Measurements from ENCODE around the gene B4GALT5.

The B4GALT5 gene

GRCh38 chr20:49599746-49600113 lies 113.9 kb downstream of the B4GALT5 start:
- Histone ChIP-seq H2BK15ac (ENCODE audit: low read depth, poor library complexity, severe bottlenecking) (no peak overlapping the region), H2AK5ac (ENCODE audit: low read length, severe bottlenecking) (no peak overlapping the region), H3K36me3 (ENCODE audit: control insufficient read depth in 1 of 2, insufficient read depth in 2 of 2, low read depth in 1 of 2, low read length in 2 of 2) (no peaks in the 10 kb centered on the region), H4K8ac (ENCODE audit: low read length) (no peak overlapping the region), H3K9ac (ENCODE audit: low read length) (no peak overlapping the region), H3K18ac (ENCODE audit: low read depth in 1 of 2, low read length in 2 of 2) (no peak overlapping the region), H3K4me3 (ENCODE audit: insufficient read depth in 1 of 2, low read depth in 1 of 2, low read length in 2 of 2) (no peak overlapping the region), H3K27ac (ENCODE audit: low read length, poor library complexity, severe bottlenecking) (no peak overlapping the region), H3K27me3 (ENCODE audit: control insufficient read depth in 1 of 2, insufficient read depth in 1 of 2, low read length in 2 of 2) (no peaks in the 10 kb centered on the region), H2BK5ac (ENCODE audit: low read depth, low read length, poor library complexity, severe bottlenecking) (no peak overlapping the region), H3K9me3 (ENCODE audit: control insufficient read depth, low read length) (no peaks in the 10 kb centered on the region), H2AFZ (ENCODE audit: low read depth, low read length) (no peak overlapping the region), H2BK12ac (ENCODE audit: low read length in 2 of 2) (no peak overlapping the region), H3K4me1 (ENCODE audit: control insufficient read depth, insufficient read depth, low read depth, low read length) (peaks cover 19% of the 10 kb centered on the region), H2BK120ac (ENCODE audit: low read depth, low read length) (no peak overlapping the region), H3K14ac (ENCODE audit: low read length in 2 of 2) (no peak overlapping the region), H3K23ac (ENCODE audit: low read length in 2 of 2) (no peak overlapping the region), H3K79me1 (replicated peaks; ENCODE audit: low read length, poor library complexity, severe bottlenecking) (no peaks in the 10 kb centered on the region), H3K4ac (ENCODE audit: low read depth in 1 of 2, low read length in 2 of 2) (no peak overlapping the region), H4K91ac (ENCODE audit: low read length) (no peak overlapping the region), H3K4me2 (ENCODE audit: low read length, poor library complexity, severe bottlenecking) (no peak overlapping the region)
- 77% methylated on average over 4 of the region's 4 CpGs for WGBS
- DNase-seq: no peak

DNA sequence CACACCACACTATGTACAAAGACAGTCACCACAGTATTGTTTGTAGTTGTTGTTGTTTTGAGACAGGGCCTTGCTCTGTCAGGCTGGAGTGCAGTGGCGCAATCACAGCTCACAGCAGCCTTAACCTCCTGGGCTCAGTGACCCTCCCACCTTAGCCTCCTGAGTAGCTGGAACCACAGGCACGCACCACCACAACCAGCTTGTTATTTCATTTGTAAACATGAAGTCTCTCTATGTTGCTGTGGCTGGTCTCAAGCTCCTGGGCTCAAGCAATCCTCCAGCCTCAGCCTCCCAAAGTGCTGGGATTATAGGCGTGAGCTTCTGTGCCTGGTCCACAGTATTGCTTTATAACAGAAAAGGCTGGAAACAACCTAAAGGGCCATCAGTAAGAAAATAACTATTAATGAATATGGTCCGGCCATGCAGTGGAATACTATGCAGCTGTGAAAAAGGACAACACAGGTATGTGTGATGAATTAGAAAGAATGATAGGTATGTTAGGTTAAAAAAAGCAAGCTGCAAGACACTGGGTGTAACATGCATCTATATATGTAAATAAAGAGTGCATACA lies 115.8 kb downstream of the B4GALT5 start:
- Histone ChIP-seq H3K4me1 (ENCODE audit: control insufficient read depth, insufficient read depth, low read depth, low read length) (peaks cover 28% of the 10 kb centered on the region), H2AK5ac (ENCODE audit: low read length, severe bottlenecking) (no peak overlapping the region), H3K27ac (ENCODE audit: low read length, poor library complexity, severe bottlenecking) (no peak overlapping the region), H3K9me3 (ENCODE audit: control insufficient read depth, low read length) (no peaks in the 10 kb centered on the region), H3K14ac (ENCODE audit: low read length in 2 of 2) (no peak overlapping the region), H3K27me3 (ENCODE audit: control insufficient read depth in 1 of 2, insufficient read depth in 1 of 2, low read length in 2 of 2) (no peaks in the 10 kb centered on the region), H4K91ac (ENCODE audit: low read length) (no peak overlapping the region), H2BK5ac (ENCODE audit: low read depth, low read length, poor library complexity, severe bottlenecking) (no peak overlapping the region), H2AFZ (ENCODE audit: low read depth, low read length) (no peak overlapping the region), H3K9ac (ENCODE audit: low read length) (no peak overlapping the region), H3K4me2 (ENCODE audit: low read length, poor library complexity, severe bottlenecking) (no peak overlapping the region), H3K36me3 (ENCODE audit: control insufficient read depth in 1 of 2, insufficient read depth in 2 of 2, low read depth in 1 of 2, low read length in 2 of 2) (no peaks in the 10 kb centered on the region), H3K4me3 (ENCODE audit: insufficient read depth in 1 of 2, low read depth in 1 of 2, low read length in 2 of 2) (no peak overlapping the region), H3K23ac (ENCODE audit: low read length in 2 of 2) (peak overlapping the region in 1 of 2 experiments; percentile 14), H3K4ac (ENCODE audit: low read depth in 1 of 2, low read length in 2 of 2) (no peak overlapping the region), H2BK15ac (ENCODE audit: low read depth, poor library complexity, severe bottlenecking) (no peak overlapping the region), H3K18ac (ENCODE audit: low read depth in 1 of 2, low read length in 2 of 2) (no peak overlapping the region), H2BK120ac (ENCODE audit: low read depth, low read length) (no peak overlapping the region), H2BK12ac (ENCODE audit: low read length in 2 of 2) (no peak overlapping the region), H4K8ac (ENCODE audit: low read length) (no peak overlapping the region), H3K79me1 (replicated peaks; ENCODE audit: low read length, poor library complexity, severe bottlenecking) (no peaks in the 10 kb centered on the region)
- WGBS: 89% methylated on average over 3 of the region's 4 CpGs
- DNase-seq: no peak

DNA sequence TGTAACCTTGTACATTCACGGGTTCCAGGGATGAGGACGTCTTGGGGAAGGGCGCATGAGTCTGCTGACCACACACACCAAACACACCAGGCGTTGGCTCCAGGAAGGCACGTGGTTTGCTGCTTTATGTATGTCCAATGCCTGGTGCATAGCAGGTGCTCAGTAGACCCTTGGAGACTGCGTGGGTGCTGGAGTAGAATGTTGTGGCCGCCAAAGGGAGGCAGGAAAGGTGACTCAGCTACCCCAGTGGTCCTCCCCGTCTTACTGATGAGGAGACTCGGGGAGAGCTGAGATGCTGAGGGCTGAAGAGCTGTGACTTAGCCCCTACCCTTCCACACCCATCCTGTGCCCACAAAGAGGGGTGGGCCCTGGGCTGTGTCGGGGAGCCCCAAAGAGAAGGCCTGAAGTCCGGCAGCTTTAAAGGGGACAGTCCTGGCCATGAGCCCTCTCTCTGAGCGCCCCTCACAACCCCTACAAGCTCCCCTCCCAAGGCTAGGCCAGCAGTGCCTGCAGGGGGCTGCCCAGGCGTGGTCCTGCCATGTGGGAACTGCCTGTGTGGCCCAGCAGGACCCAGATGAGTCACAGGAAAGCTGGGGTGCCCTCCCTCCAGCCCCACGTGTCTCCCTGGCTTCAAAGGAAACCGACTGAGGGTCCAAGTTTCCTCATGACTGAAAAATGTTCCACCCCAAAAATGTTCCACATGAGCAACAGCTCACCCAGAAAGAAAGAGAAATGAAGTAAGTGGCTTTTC lies 117.7 kb downstream of the B4GALT5 start:
- Histone ChIP-seq H3K23ac (ENCODE audit: low read length in 2 of 2) (no peak overlapping the region), H3K27ac (ENCODE audit: low read length, poor library complexity, severe bottlenecking) (peak overlapping the region; percentile 86), H4K91ac (ENCODE audit: low read length) (no peak overlapping the region), H2BK12ac (ENCODE audit: low read length in 2 of 2) (no peak overlapping the region), H3K4me2 (ENCODE audit: low read length, poor library complexity, severe bottlenecking) (no peak overlapping the region), H4K8ac (ENCODE audit: low read length) (no peak overlapping the region), H3K79me1 (replicated peaks; ENCODE audit: low read length, poor library complexity, severe bottlenecking) (no peaks in the 10 kb centered on the region), H3K4me1 (ENCODE audit: control insufficient read depth, insufficient read depth, low read depth, low read length) (peaks cover 27% of the 10 kb centered on the region), H3K9ac (ENCODE audit: low read length) (peak overlapping the region; percentile 85), H3K36me3 (ENCODE audit: control insufficient read depth in 1 of 2, insufficient read depth in 2 of 2, low read depth in 1 of 2, low read length in 2 of 2) (no peaks in the 10 kb centered on the region), H2BK15ac (ENCODE audit: low read depth, poor library complexity, severe bottlenecking) (no peak overlapping the region), H2BK5ac (ENCODE audit: low read depth, low read length, poor library complexity, severe bottlenecking) (peak overlapping the region; percentile 39), H3K14ac (ENCODE audit: low read length in 2 of 2) (no peak overlapping the region), H3K27me3 (ENCODE audit: control insufficient read depth in 1 of 2, insufficient read depth in 1 of 2, low read length in 2 of 2) (no peaks in the 10 kb centered on the region), H2AK5ac (ENCODE audit: low read length, severe bottlenecking) (peak overlapping the region; percentile 30), H3K4ac (ENCODE audit: low read depth in 1 of 2, low read length in 2 of 2) (no peak overlapping the region), H3K9me3 (ENCODE audit: control insufficient read depth, low read length) (no peaks in the 10 kb centered on the region), H2AFZ (ENCODE audit: low read depth, low read length) (no peak overlapping the region), H2BK120ac (ENCODE audit: low read depth, low read length) (no peak overlapping the region), H3K4me3 (ENCODE audit: insufficient read depth in 1 of 2, low read depth in 1 of 2, low read length in 2 of 2) (no peak overlapping the region), H3K18ac (ENCODE audit: low read depth in 1 of 2, low read length in 2 of 2) (no peak overlapping the region)
- DNase-seq: no peak
- WGBS: 80% methylated on average over 14 of the region's 15 CpGs

DNA sequence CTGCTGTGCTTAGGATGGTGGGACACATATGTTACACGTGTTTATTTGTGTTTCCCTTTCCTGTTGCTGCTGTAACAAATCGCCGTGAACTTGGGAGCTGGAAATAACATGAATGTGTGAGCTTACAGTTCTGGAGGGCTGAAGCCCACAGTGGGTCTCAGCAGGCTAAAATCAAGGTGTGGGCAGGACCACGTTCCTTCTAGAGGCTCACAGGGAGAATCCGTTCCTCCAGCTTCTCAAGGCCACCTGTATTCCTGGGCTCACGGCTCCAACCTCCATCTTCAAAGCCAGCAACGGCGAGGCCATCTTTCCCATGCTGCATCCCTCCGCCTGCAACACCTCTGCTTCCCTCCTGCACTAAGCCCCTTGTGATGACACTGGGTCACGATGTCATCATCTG lies 118.3 kb downstream of the B4GALT5 start:
- Histone ChIP-seq H3K9ac (ENCODE audit: low read length) (peak overlapping the region; percentile 85), H3K9me3 (ENCODE audit: control insufficient read depth, low read length) (no peaks in the 10 kb centered on the region), H2AFZ (ENCODE audit: low read depth, low read length) (no peak overlapping the region), H3K4me2 (ENCODE audit: low read length, poor library complexity, severe bottlenecking) (no peak overlapping the region), H3K4me3 (ENCODE audit: insufficient read depth in 1 of 2, low read depth in 1 of 2, low read length in 2 of 2) (no peak overlapping the region), H3K36me3 (ENCODE audit: control insufficient read depth in 1 of 2, insufficient read depth in 2 of 2, low read depth in 1 of 2, low read length in 2 of 2) (no peaks in the 10 kb centered on the region), H3K18ac (ENCODE audit: low read depth in 1 of 2, low read length in 2 of 2) (no peak overlapping the region), H2BK5ac (ENCODE audit: low read depth, low read length, poor library complexity, severe bottlenecking) (no peak overlapping the region), H3K23ac (ENCODE audit: low read length in 2 of 2) (no peak overlapping the region), H3K27me3 (ENCODE audit: control insufficient read depth in 1 of 2, insufficient read depth in 1 of 2, low read length in 2 of 2) (no peaks in the 10 kb centered on the region), H3K14ac (ENCODE audit: low read length in 2 of 2) (no peak overlapping the region), H3K79me1 (replicated peaks; ENCODE audit: low read length, poor library complexity, severe bottlenecking) (no peaks in the 10 kb centered on the region), H3K27ac (ENCODE audit: low read length, poor library complexity, severe bottlenecking) (peak overlapping the region; percentile 86), H2BK12ac (ENCODE audit: low read length in 2 of 2) (no peak overlapping the region), H2AK5ac (ENCODE audit: low read length, severe bottlenecking) (peak overlapping the region; percentile 63), H3K4me1 (ENCODE audit: control insufficient read depth, insufficient read depth, low read depth, low read length) (peaks cover 27% of the 10 kb centered on the region), H4K8ac (ENCODE audit: low read length) (no peak overlapping the region), H2BK15ac (ENCODE audit: low read depth, poor library complexity, severe bottlenecking) (no peak overlapping the region), H3K4ac (ENCODE audit: low read depth in 1 of 2, low read length in 2 of 2) (no peak overlapping the region), H2BK120ac (ENCODE audit: low read depth, low read length) (no peak overlapping the region), H4K91ac (ENCODE audit: low read length) (no peak overlapping the region)
- no peak for DNase-seq
- 92% methylated on average over 10 of the region's 10 CpGs for WGBS

Measured in mesenchymal stem cell (in vitro differentiated cells and primary cell).